GM12878 (cell line): ENCODE data around the gene EFCC1. TPM values are rescaled to one million over a fixed set of nuclear protein-coding genes. Genes with fewer than 3 reads are reported as not detected.
A peak's percentile ranks its signal among the peaks of the same experiment; 100 is the strongest.

Experiments used
- ATF3 ChIP-seq: IDR thresholded peaks from 2 replicates; pipeline ENCODE4 v1.6.1; 2011; ENCODE audit warnings: low read depth, mild to moderate bottlenecking, low read length, moderate library complexity, borderline replicate concordance; ENCODE audit errors: extremely low read depth
- ATF7 ChIP-seq: fragments of 450-650 bp; IDR thresholded peaks from 2 replicates; pipeline ENCODE4 v1.6.1; 2016; ENCODE audit warnings: low read depth, mild to moderate bottlenecking
- BCLAF1 ChIP-seq: fragments of 450-650 bp; IDR thresholded peaks from 2 replicates; pipeline ENCODE4 v1.6.1; 2017; ENCODE audit warnings: antibody characterized with exemption, mild to moderate bottlenecking, moderate library complexity
- CBFB ChIP-seq: IDR thresholded peaks from 2 replicates; pipeline ENCODE4 v1.6.1; 2016; ENCODE audit warnings: antibody characterized with exemption, low read depth
- E4F1 ChIP-seq: fragments of 450-650 bp; IDR thresholded peaks from 2 replicates; pipeline ENCODE4 v1.6.1; 2018; ENCODE audit warnings: borderline replicate concordance, mild to moderate bottlenecking; ENCODE audit not compliant: partially characterized antibody
- ELK1 ChIP-seq: IDR thresholded peaks from 2 replicates; pipeline ENCODE4 v1.6.1; 2012; ENCODE audit warnings: low read depth, low read length, improper control_type of control experiment
- IRF5 ChIP-seq: fragments of 450-650 bp; IDR thresholded peaks from 2 replicates; pipeline ENCODE4 v1.6.1; 2017; ENCODE audit warnings: borderline replicate concordance
- MAX ChIP-seq: IDR thresholded peaks from 2 replicates; pipeline ENCODE4 v1.6.1; 2012; ENCODE audit warnings: low read depth, low read length, improper control_type of control experiment
- MLLT1 ChIP-seq: fragments of 450-650 bp; IDR thresholded peaks from 2 replicates; pipeline ENCODE4 v1.6.1; 2016; ENCODE audit warnings: mild to moderate bottlenecking
- RB1 ChIP-seq: fragments of 450-650 bp; formaldehyde crosslinking; IDR thresholded peaks from 2 replicates; pipeline ENCODE4 v1.6.1; 2017; ENCODE audit warnings: mild to moderate bottlenecking, borderline replicate concordance
- RUNX3 ChIP-seq: IDR thresholded peaks from 2 replicates; pipeline ENCODE4 v1.6.1; 2012; ENCODE audit warnings: low read length, inconsistent platforms
- SMAD5 ChIP-seq: IDR thresholded peaks from 2 replicates; pipeline ENCODE4 v1.6.1; 2016; ENCODE audit warnings: antibody characterized with exemption, low read depth
- TAF1 ChIP-seq: IDR thresholded peaks from 2 replicates; pipeline ENCODE4 v1.6.1; 2011; ENCODE audit warnings: mild to moderate bottlenecking, low read depth, low read length, borderline replicate concordance
- TARDBP ChIP-seq: IDR thresholded peaks from 2 replicates; pipeline ENCODE4 v1.6.1; 2016; ENCODE audit warnings: borderline replicate concordance
- WRNIP1 ChIP-seq: IDR thresholded peaks from 2 replicates; pipeline ENCODE4 v1.6.1; 2011; ENCODE audit warnings: low read depth, low read length, improper control_type of control experiment, borderline replicate concordance
- ZSCAN29 ChIP-seq: fragments of 450-650 bp; IDR thresholded peaks from 2 replicates; pipeline ENCODE4 v1.6.1; 2017; ENCODE audit warnings: mild to moderate bottlenecking, moderate library complexity
- polyA plus RNA-seq, 11 experiments: library from polyadenylated mRNA; depleted of rRNA in 4 of 11; unstranded in 6 of 11; stranded (reverse) in 5 of 11; fragments of >200 nt; fragmentation: Nextera tagmentation in 4 of 11; fragmentation: Illumina TruSeq in 1 of 11; extraction: Ambion mirVana in 4 of 11; extraction: Trizol in 1 of 11; gene quantifications; 1 replicate in 1 of 11; 2 replicates in 10 of 11; pipeline versions ENCODE4 v1.2.1 to v1.2.3, GENCODE V29; 2011 to 2016; ENCODE audit warnings: inconsistent platforms in 2 of 11, missing spikeins in 2 of 11, low read depth in 1 of 11
- total RNA-seq, 4 experiments: library from RNA; depleted of rRNA in 3 of 4; stranded (reverse); fragments of >200 nt in 3 of 4; fragmentation: Illumina TruSeq in 1 of 4; extraction: Trizol in 1 of 4; gene quantifications; 2 replicates each; pipeline versions ENCODE4 v1.2.1 to v1.2.3, GENCODE V29; 2013 to 2021

The EFCC1 gene
- total and polyA plus RNA-seq, 10 of the 15 experiments (the other 5 are each of a cell fraction or from before 2014, with no cell fraction given): not detected

GRCh38 chr3:129026728-129027543, 25.8 kb downstream of the EFCC1 start (continued):
- TF ChIP-seq MLLT1 (no peak), ATF3 (no peak), TAF1 (peak; percentile 39; the same call in 1 of the 2 replicates), TARDBP (no peak), MAX (peak; percentile 90), IRF5 (no peak), ZSCAN29 (no peak), E4F1 (no peak), BCLAF1 (no peak), SMAD5 (no peak), RB1 (0 out of 2 replicates have a peak, but pooled peaks have one; percentile 56), WRNIP1 (no peak), ELK1 (0 out of 2 replicates have a peak, but pooled peaks have one; percentile 30), CBFB (no peak), ATF7 (no peak), RUNX3 (no peak)
